Trophoblast cell (in vitro differentiated cells and primary cell): Measurements from ENCODE around the gene RIMBP2.

Experiments used
- DNase-seq, 2 donors: peaks; one replicate each; pipeline ENCODE4 v3.0.0-alpha.2; 2016
- H2AFZ ChIP-seq: 2 replicates; pipeline ENCODE4 v1.6.1; 2013; ENCODE audit warnings: low read length, moderate library complexity, mild to moderate bottlenecking; ENCODE audit not compliant: insufficient read depth, poor library complexity
- H2AK5ac ChIP-seq: 2 replicates; pipeline ENCODE4 v1.6.1; 2013; ENCODE audit warnings: mild to moderate bottlenecking, low read length
- H2BK120ac ChIP-seq: 2 replicates; pipeline ENCODE4 v1.6.1; 2013; ENCODE audit warnings: low read length, mild to moderate bottlenecking, moderate library complexity; ENCODE audit not compliant: insufficient read depth, poor library complexity
- H2BK12ac ChIP-seq: 2 replicates; pipeline ENCODE4 v1.6.1; 2013; ENCODE audit warnings: mild to moderate bottlenecking, low read length, moderate library complexity
- H2BK5ac ChIP-seq: 2 replicates; pipeline ENCODE4 v1.6.1; 2013; ENCODE audit warnings: low read length, low read depth, moderate library complexity, mild to moderate bottlenecking; ENCODE audit not compliant: poor library complexity
- H3K14ac ChIP-seq: 2 replicates; pipeline ENCODE4 v1.6.1; 2013; ENCODE audit warnings: mild to moderate bottlenecking, low read length
- H3K18ac ChIP-seq: 2 replicates; pipeline ENCODE4 v1.6.1; 2013; ENCODE audit warnings: mild to moderate bottlenecking, low read length
- H3K23ac ChIP-seq: 2 replicates; pipeline ENCODE4 v1.6.1; 2013; ENCODE audit warnings: low read length
- H3K27ac ChIP-seq: 2 replicates; pipeline ENCODE4 v1.5.1; 2013; ENCODE audit warnings: low read depth, mild to moderate bottlenecking, inconsistent platforms, low read length, moderate library complexity
- H3K27me3 ChIP-seq: 2 replicates; pipeline ENCODE4 v1.6.1; 2013; ENCODE audit warnings: inconsistent platforms, mild to moderate bottlenecking, low read length, moderate library complexity; ENCODE audit not compliant: insufficient read depth
- H3K36me3 ChIP-seq, 2 experiments: 1 replicate in 1 of 2; 2 replicates in 1 of 2; pipeline ENCODE4 v1.6.1; 2013; ENCODE audit warnings: low read length in 2 of 2, mild to moderate bottlenecking in 2 of 2, moderate library complexity in 1 of 2; ENCODE audit not compliant: insufficient read depth in 2 of 2, control insufficient read depth in 1 of 2
- H3K4ac ChIP-seq: 2 replicates; pipeline ENCODE4 v1.6.1; 2013; ENCODE audit warnings: low read depth, mild to moderate bottlenecking, low read length, moderate library complexity
- H3K4me1 ChIP-seq, 2 experiments: 1 replicate in 1 of 2; 2 replicates in 1 of 2; pipeline ENCODE4 v1.6.1; 2013; ENCODE audit warnings: low read length in 2 of 2, mild to moderate bottlenecking in 2 of 2, moderate library complexity in 1 of 2; ENCODE audit not compliant: insufficient read depth in 2 of 2, control insufficient read depth in 1 of 2
- H3K4me2 ChIP-seq: 2 replicates; pipeline ENCODE4 v1.6.1; 2013; ENCODE audit warnings: inconsistent platforms, mild to moderate bottlenecking, low read length, moderate library complexity
- H3K4me3 ChIP-seq: 2 replicates; pipeline ENCODE4 v1.5.1; 2013; ENCODE audit warnings: mild to moderate bottlenecking, low read depth, low read length, inconsistent platforms
- H3K79me1 ChIP-seq: one replicate; pipeline ENCODE4 v1.6.1; 2013; ENCODE audit warnings: low read length
- H3K79me2 ChIP-seq: 2 replicates; pipeline ENCODE4 v1.6.1; 2013; ENCODE audit warnings: low read length, mild to moderate bottlenecking; ENCODE audit not compliant: control insufficient read depth, insufficient read depth, poor library complexity
- H3K9ac ChIP-seq: 2 replicates; pipeline ENCODE4 v1.6.1; 2013; ENCODE audit warnings: mild to moderate bottlenecking, low read length
- H3K9me3 ChIP-seq: 2 replicates; pipeline ENCODE4 v1.6.1; 2013; ENCODE audit warnings: low read depth, mild to moderate bottlenecking, control low read depth, inconsistent platforms, low read length; ENCODE audit not compliant: insufficient read depth
- H4K12ac ChIP-seq: 2 replicates; pipeline ENCODE4 v1.6.1; 2013; ENCODE audit warnings: low read depth, mild to moderate bottlenecking, low read length, moderate library complexity
- H4K8ac ChIP-seq: 2 replicates; pipeline ENCODE4 v1.6.1; 2013; ENCODE audit warnings: low read depth, mild to moderate bottlenecking, low read length, moderate library complexity
- H4K91ac ChIP-seq: one replicate; pipeline ENCODE4 v1.6.1; 2013; ENCODE audit warnings: low read depth, mild to moderate bottlenecking, low read length, moderate library complexity
- WGBS: extraction: QIAGEN DNeasy Blood & Tissue Kit; methylation state at CpG from one replicate; pipeline ENCODE4 v1.1.7; 2013; ENCODE audit warnings: missing lambda C conversion rate; ENCODE audit not compliant: insufficient read length, insufficient coverage; ENCODE audit errors: extremely low coverage; 5-methylcytosine and 5-hydroxymethylcytosine counted together

RIMBP2 gene

GRCh38 chr12:130572553-130572952 is 143.5 kb downstream of the RIMBP2 start:
- no peaks in the 10 kb centered on the region for H3K4me1 ChIP-seq
- no peaks in the 10 kb centered on the region for H3K79me2 ChIP-seq
- no peak overlapping the region for H4K8ac ChIP-seq
- no peak overlapping the region for H3K4me2 ChIP-seq
- no peak overlapping the region for H3K9ac ChIP-seq
- H2BK5ac ChIP-seq = no peak overlapping the region
- H3K9me3 ChIP-seq = peaks cover 6% of the 10 kb centered on the region
- H3K36me3 ChIP-seq = no peaks in the 10 kb centered on the region
- H3K4ac ChIP-seq = no peak overlapping the region
- no peak overlapping the region for H2AK5ac ChIP-seq
- no peak overlapping the region for H2AFZ ChIP-seq
- DNase-seq = no peak
- H2BK120ac ChIP-seq = no peak overlapping the region
- no peak overlapping the region for H3K18ac ChIP-seq
- H2BK12ac ChIP-seq = no peak overlapping the region
- no peak overlapping the region for H3K27ac ChIP-seq
- no peak overlapping the region for H4K91ac ChIP-seq
- no peaks in the 10 kb centered on the region for H3K79me1 ChIP-seq
- H4K12ac ChIP-seq = no peak overlapping the region
- H3K27me3 ChIP-seq = no peaks in the 10 kb centered on the region
- no peak overlapping the region for H3K23ac ChIP-seq
- no peak overlapping the region for H3K4me3 ChIP-seq
- no CpG with 5 or more reads among the region's 11 CpGs for WGBS
- no peak overlapping the region for H3K14ac ChIP-seq

- Histone ChIP-seq H4K91ac (no peak overlapping the region), H3K9ac (no peak overlapping the region), H3K36me3 (no peaks in the 10 kb centered on the region), H3K4me3 (no peak overlapping the region), H3K4ac (no peak overlapping the region), H2BK12ac (no peak overlapping the region), H2BK120ac (no peak overlapping the region), H3K79me1 (no peaks in the 10 kb centered on the region), H3K4me2 (no peak overlapping the region), H4K12ac (no peak overlapping the region), H3K79me2 (no peaks in the 10 kb centered on the region), H3K27ac (no peak overlapping the region), H3K9me3 (peaks cover 7% of the 10 kb centered on the region), H2BK5ac (no peak overlapping the region), H3K4me1 (no peaks in the 10 kb centered on the region), H3K27me3 (no peaks in the 10 kb centered on the region), H2AK5ac (no peak overlapping the region), H3K14ac (no peak overlapping the region), H2AFZ (no peak overlapping the region), H3K18ac (no peak overlapping the region), H4K8ac (no peak overlapping the region), H3K23ac (no peak overlapping the region)
- no CpG with 5 or more reads among the region's 8 CpGs for WGBS
- no peak for DNase-seq
Measured at GRCh38 chr12:130571734-130572133, 144.4 kb downstream of the RIMBP2 start.

- no peak for DNase-seq
- H3K4me2 ChIP-seq = no peak overlapping the region
- H3K36me3 ChIP-seq = no peaks in the 10 kb centered on the region
- H3K27me3 ChIP-seq = no peaks in the 10 kb centered on the region
- no peaks in the 10 kb centered on the region for H3K4me1 ChIP-seq
- H3K4me3 ChIP-seq = no peak overlapping the region
- no peak overlapping the region for H3K27ac ChIP-seq
- H3K79me1 ChIP-seq = no peaks in the 10 kb centered on the region
- no peak overlapping the region for H4K12ac ChIP-seq
- H3K79me2 ChIP-seq = no peaks in the 10 kb centered on the region
- H2AFZ ChIP-seq = no peak overlapping the region
- H3K9ac ChIP-seq = no peak overlapping the region
- peaks cover 10% of the 10 kb centered on the region for H3K9me3 ChIP-seq
- H2BK120ac ChIP-seq = no peak overlapping the region
- H4K91ac ChIP-seq = no peak overlapping the region
- H3K4ac ChIP-seq = no peak overlapping the region
- H2BK5ac ChIP-seq = no peak overlapping the region
- no peak overlapping the region for H3K23ac ChIP-seq
- no peak overlapping the region for H3K14ac ChIP-seq
- no peak overlapping the region for H2AK5ac ChIP-seq
- no CpG with 5 or more reads among the region's 6 CpGs for WGBS
- H3K18ac ChIP-seq = no peak overlapping the region
- H2BK12ac ChIP-seq = no peak overlapping the region
- H4K8ac ChIP-seq = no peak overlapping the region
Measured at GRCh38 chr12:130571089-130571488, 145.0 kb downstream of the RIMBP2 start.

GRCh38 chr12:130569521-130569920 is 146.6 kb downstream of the RIMBP2 start:
- no peak overlapping the region for H3K14ac ChIP-seq
- H4K91ac ChIP-seq = no peak overlapping the region
- no peak overlapping the region for H2BK120ac ChIP-seq
- H2BK5ac ChIP-seq = no peak overlapping the region
- H3K27me3 ChIP-seq = no peaks in the 10 kb centered on the region
- no peak overlapping the region for H4K8ac ChIP-seq
- no peak overlapping the region for H3K9ac ChIP-seq
- no peak overlapping the region for H2AFZ ChIP-seq
- H3K4ac ChIP-seq = no peak overlapping the region
- H3K4me2 ChIP-seq = no peak overlapping the region
- H3K27ac ChIP-seq = no peak overlapping the region
- H2AK5ac ChIP-seq = no peak overlapping the region
- no peak overlapping the region for H2BK12ac ChIP-seq
- no CpG with 5 or more reads among the region's 9 CpGs for WGBS
- H3K36me3 ChIP-seq = no peaks in the 10 kb centered on the region
- H3K9me3 ChIP-seq = peaks cover 10% of the 10 kb centered on the region
- H3K4me3 ChIP-seq = no peak overlapping the region
- no peak overlapping the region for H3K18ac ChIP-seq
- H4K12ac ChIP-seq = no peak overlapping the region
- DNase-seq = no peak
- H3K4me1 ChIP-seq = no peaks in the 10 kb centered on the region
- no peaks in the 10 kb centered on the region for H3K79me1 ChIP-seq
- H3K79me2 ChIP-seq = no peaks in the 10 kb centered on the region
- no peak overlapping the region for H3K23ac ChIP-seq
